GM21737 (cell line): ENCODE data around the gene JCAD.
"Not testable (repeated sequence)": the region's sequence is repeated elsewhere in the genome, so short reads cannot be mapped to it uniquely, and the experiment has no call there.

ENCODE experiments used
- ATAC-seq: cut with Tn5 transposase; IDR thresholded peaks from one replicate; pipeline ENCODE4 v1.9.1; 2021; ENCODE audit warnings: mild to moderate bottlenecking, moderate library complexity; ENCODE audit not compliant: unreplicated experiment

Gene JCAD

GRCh38 chr10:30059209-30060107 lies at the start of gene JCAD:
Gene JCAD, minus strand, starts transcription at chr10:30059586. Its CDS starts 11,774 bp downstream, at chr10:30047812.
- no peak for ATAC-seq

GRCh38 chr10:30106987-30107386 lies 47.6 kb upstream of the JCAD start:
- ATAC-seq, result no peak

GRCh38 chr10:30103595-30104320 lies 44.4 kb upstream of the JCAD start:
- no peak for ATAC-seq

- not testable (repeated sequence) for ATAC-seq
These were observed 40.3 kb upstream of the JCAD start for GRCh38 chr10:30099706-30100105.

- ATAC-seq, result no peak
These were observed 39.7 kb upstream of the JCAD start for GRCh38 chr10:30099101-30099500.

- ATAC-seq, result no peak
These were observed 39.2 kb upstream of the JCAD start for GRCh38 chr10:30098629-30099028.

- no peak for ATAC-seq
These were observed 37.2 kb upstream of the JCAD start for GRCh38 chr10:30096564-30096963.

- ATAC-seq, result no peak
These were observed 36.4 kb upstream of the JCAD start for GRCh38 chr10:30095631-30096422.

- no peak for ATAC-seq
These were observed 35.2 kb upstream of the JCAD start for GRCh38 chr10:30094601-30095000.

GRCh38 chr10:30093303-30093950 lies 34.0 kb upstream of the JCAD start:
- no peak for ATAC-seq

GRCh38 chr10:30092151-30092790 lies 32.9 kb upstream of the JCAD start:
- no peak for ATAC-seq

- ATAC-seq, result no peak
These were observed 31.8 kb upstream of the JCAD start for GRCh38 chr10:30091136-30091535.

- no peak for ATAC-seq
These were observed 28.8 kb upstream of the JCAD start for GRCh38 chr10:30088178-30088577.

- no peak for ATAC-seq
These were observed 24.5 kb upstream of the JCAD start for GRCh38 chr10:30083934-30084333.

- no peak for ATAC-seq
These were observed 21.8 kb upstream of the JCAD start for GRCh38 chr10:30081182-30081581.

- no peak for ATAC-seq
These were observed 20.8 kb upstream of the JCAD start for GRCh38 chr10:30080161-30080560.

- no peak for ATAC-seq
These were observed 20.0 kb upstream of the JCAD start for GRCh38 chr10:30079408-30079807.

- ATAC-seq, result no peak
These were observed 16.1 kb upstream of the JCAD start for GRCh38 chr10:30075481-30075880.

- ATAC-seq, result no peak
These were observed 15.5 kb upstream of the JCAD start for GRCh38 chr10:30074933-30075332.

GRCh38 chr10:30074090-30074489 lies 14.7 kb upstream of the JCAD start:
- no peak for ATAC-seq
